HepG2 (cell line): ENCODE data around the gene ZBTB7C. TPM values are rescaled to one million over a fixed set of nuclear protein-coding genes. Genes with fewer than 3 reads are reported as not detected.

ENCODE experiments used
- ATAC-seq: fragments of 200-7000 bp; cut with Tn5 transposase; 3 replicates; pipeline ENCODE4 v1.9.1; 2020; ENCODE audit warnings: mild to moderate bottlenecking, moderate library complexity
- BruUV-seq: library from RNA; stranded (reverse); fragments of 400-500 nt; replicated peaks from 2 replicates; lab custom pipeline; 2021; lab: Mats Ljungman, UMichigan
- CTCF ChIA-PET: fragments of 300-600 bp; formaldehyde crosslinking; extraction: SDS; loops from one replicate; lab custom pipeline; 2021; ENCODE audit warnings: low total read pairs, inconsistent platforms, low intra/inter-chr PET ratio; lab: Yijun Ruan, JAX
- POLR2A ChIA-PET: fragments of 350-600 bp; sonication (Branson Sonifier 250); formaldehyde crosslinking; loops from one replicate; lab custom pipeline; 2020; ENCODE audit warnings: antibody characterized with exemption, inconsistent platforms; lab: Yijun Ruan, JAX
- DNase-seq: peaks from one replicate; pipeline ENCODE4 v3.0.0-alpha.2; 2015; ENCODE audit warnings: low spot score
- FAIRE-seq: peaks from 3 replicates; lab custom pipeline; 2011; peaks lifted over from hg19 to GRCh38; lab: Jason Lieb, UNC
- H2AFZ ChIP-seq: one replicate; pipeline ENCODE4 v1.6.1; 2011; ENCODE audit warnings: low read length, inconsistent platforms
- H3K27ac ChIP-seq: fragments of 300-600 bp; 3 replicates; pipeline ENCODE4 v1.8.0; 2011; ENCODE audit warnings: mixed run types, mild to moderate bottlenecking, mixed read lengths, low read length, inconsistent platforms; ENCODE audit not compliant: insufficient read depth; ENCODE audit errors: extremely low read length
- H3K27me3 ChIP-seq, 2 experiments: fragments of 200-600 bp in 1 of 2; 2 replicates in 1 of 2; 3 replicates in 1 of 2; pipeline versions ENCODE4 v1.6.0 to v1.8.0; 2011; ENCODE audit warnings: low read length in 2 of 2, mild to moderate bottlenecking in 2 of 2, moderate library complexity in 2 of 2, inconsistent platforms in 1 of 2; ENCODE audit not compliant: insufficient read depth in 2 of 2, control insufficient read depth in 1 of 2
- H3K36me3 ChIP-seq, 2 experiments: fragments of 200-600 bp in 1 of 2; replicated peaks in 1 of 2; 2 replicates in 1 of 2; 3 replicates in 1 of 2; pipeline versions ENCODE4 v1.5.1 to v1.8.0; 2011; ENCODE audit warnings: low read length in 2 of 2, inconsistent platforms in 1 of 2; ENCODE audit not compliant: insufficient read depth in 2 of 2, control insufficient read depth in 1 of 2
- H3K4me1 ChIP-seq: 2 replicates; pipeline ENCODE4 v1.5.1; 2012; ENCODE audit warnings: low read length, inconsistent platforms; ENCODE audit not compliant: insufficient read depth
- H3K4me2 ChIP-seq: 2 replicates; pipeline ENCODE4 v1.6.0; 2011; ENCODE audit warnings: low read depth, low read length, inconsistent platforms
- H3K4me3 ChIP-seq, 3 experiments: fragments of 200-600 bp in 1 of 3; sonication (generic), shearing (Covaris generic) in 1 of 3; replicated peaks in 1 of 3; 2 replicates each; pipeline ENCODE4 v1.5.1; 2011 to 2016; ENCODE audit warnings: low read length in 3 of 3, inconsistent platforms in 2 of 3, low read depth in 2 of 3, mild to moderate bottlenecking in 2 of 3, control low read depth in 1 of 3, mixed read lengths in 1 of 3; ENCODE audit not compliant: insufficient read depth in 1 of 3
- H3K79me2 ChIP-seq: one replicate; pipeline ENCODE4 v1.6.1; 2011; ENCODE audit warnings: low read length, inconsistent platforms; ENCODE audit not compliant: insufficient read depth
- H3K9ac ChIP-seq: 2 replicates; pipeline ENCODE4 v1.6.0; 2011; ENCODE audit warnings: mild to moderate bottlenecking, low read depth, low read length, inconsistent platforms; ENCODE audit not compliant: insufficient read depth
- H3K9me3 ChIP-seq: 2 replicates; pipeline ENCODE4 v1.5.1; 2012; ENCODE audit warnings: mild to moderate bottlenecking, low read length
- H4K20me1 ChIP-seq: 2 replicates; pipeline ENCODE4 v1.6.0; 2011; ENCODE audit warnings: inconsistent platforms, mild to moderate bottlenecking, low read length, moderate library complexity; ENCODE audit not compliant: insufficient read depth
- ARHGAP35 ChIP-seq: sonication (generic); formaldehyde crosslinking; IDR thresholded peaks from 2 replicates; pipeline ENCODE4 v1.9.0; 2022; ENCODE audit warnings: mild to moderate bottlenecking, inconsistent platforms, moderate library complexity, missing genetic modification reagents, borderline replicate concordance
- ATF4 ChIP-seq, 2 experiments: fragments of 450-650 bp in 1 of 2; sonication (generic) in 1 of 2; formaldehyde crosslinking; IDR thresholded peaks; 2 replicates each; pipeline versions ENCODE4 v1.5.0 to v1.8.0; 2020 to 2022; ENCODE audit warnings: mild to moderate bottlenecking in 1 of 2, missing genetic modification reagents in 1 of 2
- CC2D1A ChIP-seq: sonication (generic); formaldehyde crosslinking; IDR thresholded peaks from 2 replicates; pipeline ENCODE4 v1.8.1; 2023; ENCODE audit warnings: mild to moderate bottlenecking, missing genetic modification reagents
- CEBPZ ChIP-seq: IDR thresholded peaks from 2 replicates; pipeline ENCODE4 v1.6.1; 2012; ENCODE audit warnings: low read length, improper control_type of control experiment
- CHD4 ChIP-seq: fragments of 200-600 bp; sonication (generic); IDR thresholded peaks from 2 replicates; pipeline ENCODE4 v1.7.0; 2017; ENCODE audit warnings: mild to moderate bottlenecking, low read length, borderline replicate concordance
- FOSL1 ChIP-seq: sonication (generic); formaldehyde crosslinking; IDR thresholded peaks from 2 replicates; pipeline ENCODE4 v1.9.0; 2021; ENCODE audit warnings: missing genetic modification reagents, borderline replicate concordance
- HOXA9 ChIP-seq: sonication (generic); formaldehyde crosslinking; IDR thresholded peaks from 2 replicates; pipeline ENCODE4 v1.8.1; 2022; ENCODE audit warnings: missing genetic modification reagents, mild to moderate bottlenecking, moderate library complexity, borderline replicate concordance
- KLF6 ChIP-seq: IDR thresholded peaks from 2 replicates; pipeline ENCODE4 v1.8.0; 2016; ENCODE audit warnings: missing biosample characterization, missing genetic modification reagents
- MIER3 ChIP-seq: IDR thresholded peaks from 2 replicates; pipeline ENCODE4 v1.6.1; 2016; ENCODE audit warnings: missing compliant biosample characterization, borderline replicate concordance
- MIXL1 ChIP-seq: IDR thresholded peaks from 2 replicates; pipeline ENCODE4 v1.6.1; 2016
- MTERF4 ChIP-seq: sonication (generic); formaldehyde crosslinking; IDR thresholded peaks from 2 replicates; pipeline ENCODE4 v1.8.0; 2023; ENCODE audit warnings: mild to moderate bottlenecking, missing genetic modification reagents
- PBX3 ChIP-seq: sonication (generic); formaldehyde crosslinking; IDR thresholded peaks from 2 replicates; pipeline ENCODE4 v1.8.1; 2023; ENCODE audit warnings: missing genetic modification reagents, inconsistent platforms, borderline replicate concordance
- RBM39 ChIP-seq: fragments of 200-400 bp; formaldehyde crosslinking; IDR thresholded peaks from one replicate; pipeline ENCODE4 v1.6.1; 2018; ENCODE audit warnings: antibody characterized with exemption, mild to moderate bottlenecking, low read depth, low read length; ENCODE audit not compliant: poor library complexity, severe bottlenecking
- RCOR2 ChIP-seq: IDR thresholded peaks from 2 replicates; pipeline ENCODE4 v1.6.1; 2016; ENCODE audit warnings: missing biosample characterization, missing genetic modification reagents
- SAFB2 ChIP-seq: sonication (generic); formaldehyde crosslinking; IDR thresholded peaks from 2 replicates; pipeline ENCODE4 v1.5.1; 2020; ENCODE audit warnings: missing genetic modification reagents, low read depth, mild to moderate bottlenecking, borderline replicate concordance
- SNAPC2 ChIP-seq: sonication (generic); formaldehyde crosslinking; IDR thresholded peaks from 2 replicates; pipeline ENCODE4 v1.8.1; 2022; ENCODE audit warnings: mild to moderate bottlenecking, missing genetic modification reagents
- ZBTB38 ChIP-seq: sonication (generic); formaldehyde crosslinking; IDR thresholded peaks from 2 replicates; pipeline ENCODE4 v1.5.1; 2020; ENCODE audit warnings: mild to moderate bottlenecking, missing genetic modification reagents
- ZC3H13 ChIP-seq: sonication (generic); formaldehyde crosslinking; IDR thresholded peaks from 2 replicates; pipeline ENCODE4 v1.8.1; 2023; ENCODE audit warnings: mild to moderate bottlenecking, missing genetic modification reagents, moderate library complexity
- ZNF552 ChIP-seq: sonication (generic); formaldehyde crosslinking; IDR thresholded peaks from 2 replicates; pipeline ENCODE4 v1.9.0; 2022; ENCODE audit warnings: missing genetic modification reagents, mild to moderate bottlenecking, borderline replicate concordance
- WGBS: methylation state at CpG from one replicate; pipeline ENCODE4 v1.1.6; 2017; ENCODE audit warnings: low lambda C conversion rate; 5-methylcytosine and 5-hydroxymethylcytosine counted together
- in situ Hi-C: cut with HindIII; loops from 2 replicates; pipeline ENCODE4 v1.10.0; 2017; ENCODE audit warnings: low pct_unique_long_range_greater_than_20kb; ENCODE audit not compliant: extremely low pct_ligation_motif_present
- intact Hi-C: fragments of 100-400 bp; cut with micrococcal nuclease; formaldehyde crosslinking; loops from one replicate; pipeline ENCODE4 v1.10.0; 2022; ENCODE audit not compliant: unreplicated experiment
- polyA plus RNA-seq, 8 experiments: library from polyadenylated mRNA; depleted of rRNA in 3 of 8; stranded (reverse) in 7 of 8; unstranded in 1 of 8; fragments of >200 nt; fragmentation: Illumina TruSeq in 4 of 8; extraction: Trizol in 4 of 8; gene quantifications; 2 replicates each; pipeline versions ENCODE4 v1.2.1 to v1.2.3, GENCODE V29; 2011 to 2016; ENCODE audit warnings: low read depth in 4 of 8, missing spikeins in 1 of 8, mixed read lengths in 1 of 8; ENCODE audit not compliant: insufficient read depth in 1 of 8
- total RNA-seq, 5 experiments: library from RNA; depleted of rRNA; stranded (reverse); fragments of >200 nt; fragmentation: Illumina TruSeq; extraction: Trizol; gene quantifications; 2 replicates each; pipeline ENCODE4 v1.2.3, GENCODE V29; 2016; ENCODE audit warnings: low read depth in 1 of 5

ZBTB7C gene
- total and polyA plus RNA-seq, 2 of the 13 experiments (the other 11 are each of a cell fraction or from before 2014, with no cell fraction given), result 0.01 to 0.04 TPM

- TF ChIP-seq PBX3 (CRISPR knock-in tag), result no peak
- TF ChIP-seq FOSL1, result no peak
- TF ChIP-seq ZC3H13 (CRISPR knock-in tag), result no peak
- TF ChIP-seq ZNF552 (CRISPR knock-in tag), result no peak
- TF ChIP-seq KLF6 (CRISPR knock-in tag), result no peak
- TF ChIP-seq CHD4, result no peak
- TF ChIP-seq ARHGAP35 (CRISPR knock-in tag), result no peak
- no peak for TF ChIP-seq ATF4 (CRISPR knock-in tag; IDR thresholded peaks at IDR 0.05)
- no peak for TF ChIP-seq RCOR2 (CRISPR knock-in tag)
- no peak for TF ChIP-seq RBM39
- TF ChIP-seq CC2D1A (CRISPR knock-in tag), result no peak
- no peak for TF ChIP-seq SNAPC2 (CRISPR knock-in tag)
- TF ChIP-seq MIER3 (CRISPR knock-in tag), result no peak
These were observed 15.0 kb downstream of the ZBTB7C start (continued) for GRCh38 chr18:48394176-48394575.

GRCh38 chr18:48393776-48394175, 15.4 kb downstream of the ZBTB7C start:
- Histone ChIP-seq H3K27ac (no peak overlapping the region), H3K27me3 (peaks cover 3 to 48% of the 10 kb centered on the region in 2 experiments; a peak in 4 of 5 replicates), H3K36me3 (no peaks in the 10 kb centered on the region), H2AFZ (no peak overlapping the region), H3K4me1 (no peaks in the 10 kb centered on the region), H3K4me2 (no peak overlapping the region), H4K20me1 (no peaks in the 10 kb centered on the region), H3K4me3 (no peak overlapping the region), H3K79me2 (no peaks in the 10 kb centered on the region), H3K9ac (no peak overlapping the region), H3K9me3 (no peaks in the 10 kb centered on the region)
- CTCF ChIA-PET, result no interaction called here
- in situ Hi-C loops, result no loop called here
- BruUV-seq, result no TSS peak
- ATAC-seq (no peak), FAIRE-seq (no peak), DNase-seq (no peak)
- POLR2A ChIA-PET, result no interaction called here
- 0% methylated on average over 1 of the region's 1 CpG for WGBS
- intact Hi-C loops, result no loop called here
- TF ChIP-seq CEBPZ (no peak), MIXL1 (CRISPR knock-in tag) (no peak), SAFB2 (CRISPR knock-in tag) (no peak), MTERF4 (CRISPR knock-in tag) (no peak), HOXA9 (CRISPR knock-in tag) (no peak), ZBTB38 (CRISPR knock-in tag) (no peak)
